Tongue (tissue), 2 donors: ENCODE data around the gene DACT2. TPM values are rescaled to one million over a fixed set of nuclear protein-coding genes. Genes with fewer than 3 reads are reported as not detected.
A peak's percentile ranks its signal among the peaks of the same experiment; 100 is the strongest.
"Not testable (repeated sequence)": the region's sequence is repeated elsewhere in the genome, so short reads cannot be mapped to it uniquely, and the experiment has no call there.

ENCODE experiments used
- DNase-seq: peaks from one replicate; pipeline ENCODE4 v3.0.0-alpha.2; 2015
- total RNA-seq: library from RNA; depleted of rRNA; stranded (reverse); fragments of >200 nt; gene quantifications from one replicate; pipeline ENCODE4 v1.2.3, GENCODE V29; 2014

The DACT2 gene
- total RNA-seq, 1 donor from 2014 or later = 2.4 TPM

GRCh38 chr6:168280899-168281245 is 38.7 kb downstream of the DACT2 start:
- DNase-seq = no peak

- no peak for DNase-seq
Measured at GRCh38 chr6:168280020-168280898, 39.3 kb downstream of the DACT2 start.

- no peak for DNase-seq
Measured at GRCh38 chr6:168279403-168279935, 40.1 kb downstream of the DACT2 start.

- DNase-seq = no peak
Measured at GRCh38 chr6:168278904-168279303, 40.7 kb downstream of the DACT2 start.

- DNase-seq = no peak
Measured at GRCh38 chr6:168277274-168277669, 42.3 kb downstream of the DACT2 start.

GRCh38 chr6:168276576-168277273 is 42.9 kb downstream of the DACT2 start:
- DNase-seq = no peak

- no peak for DNase-seq
Measured at GRCh38 chr6:168275168-168275567, 44.4 kb downstream of the DACT2 start.

GRCh38 chr6:168274037-168274952 is 45.3 kb downstream of the DACT2 start:
- DNase-seq = no peak

- DNase-seq = peak; percentile 64
Measured at GRCh38 chr6:168273441-168274036, 46.0 kb downstream of the DACT2 start.

GRCh38 chr6:168272415-168273325 is 46.9 kb downstream of the DACT2 start:
- peak; percentile 51 for DNase-seq

GRCh38 chr6:168270274-168271172 is 49.1 kb downstream of the DACT2 start:
- DNase-seq = no peak

- no peak for DNase-seq
Measured at GRCh38 chr6:168269455-168270243, 49.9 kb downstream of the DACT2 start.

- DNase-seq = no peak
Measured at GRCh38 chr6:168268755-168269154, 50.8 kb downstream of the DACT2 start.

GRCh38 chr6:168267779-168268178 is 51.8 kb downstream of the DACT2 start:
- not testable (repeated sequence) for DNase-seq

- no peak for DNase-seq
Measured at GRCh38 chr6:168265827-168266815, 53.5 kb downstream of the DACT2 start.

- DNase-seq = no peak
Measured at GRCh38 chr6:168265394-168265793, 54.2 kb downstream of the DACT2 start.

GRCh38 chr6:168264593-168265335 is 54.8 kb downstream of the DACT2 start:
- DNase-seq = peak; percentile 68
